ENCODE measurements around the gene RNF180.

GRCh38 chr5:64333886-64334285 is 168.2 kb downstream of the RNF180 start:
- no peak for TF ChIP-seq CTCF (IDR thresholded peaks at IDR 0.05; ENCODE audit: borderline replicate concordance, extremely low read depth, low read length, poor library complexity, severe bottlenecking)
- TF ChIP-seq EZH2 (IDR thresholded peaks at IDR 0.05; ENCODE audit: borderline replicate concordance, low read depth, low read length, severe bottlenecking) = no peak
